H9 (cell line): ENCODE measurements around the gene MOXD1. TPM values are rescaled to one million over a fixed set of nuclear protein-coding genes. Genes with fewer than 3 reads are reported as not detected.

Experiments used
- DNase-seq: peaks from one replicate; pipeline ENCODE4 v3.0.0-alpha.2; 2017
- H2AFZ ChIP-seq: one replicate; pipeline ENCODE4 v1.6.1; 2013; ENCODE audit warnings: mild to moderate bottlenecking, low read length, control low read depth, moderate library complexity
- H2AK5ac ChIP-seq: 2 replicates; pipeline ENCODE4 v1.6.1; 2013; ENCODE audit warnings: low read length, control low read depth, mixed read lengths; ENCODE audit not compliant: insufficient read length
- H2BK120ac ChIP-seq: one replicate; pipeline ENCODE4 v1.6.1; 2013; ENCODE audit warnings: low read depth, mild to moderate bottlenecking, low read length, control low read depth, inconsistent platforms; ENCODE audit not compliant: poor library complexity, severe bottlenecking
- H2BK12ac ChIP-seq: 2 replicates; pipeline ENCODE4 v1.6.1; 2013; ENCODE audit warnings: low read length, control low read depth, mixed read lengths, low read depth; ENCODE audit not compliant: insufficient read length
- H2BK15ac ChIP-seq: 2 replicates; pipeline ENCODE4 v1.6.1; 2013; ENCODE audit warnings: low read depth, low read length, control low read depth
- H2BK20ac ChIP-seq: one replicate; pipeline ENCODE4 v1.6.1; 2013; ENCODE audit warnings: low read depth, mild to moderate bottlenecking, low read length, control low read depth, inconsistent platforms; ENCODE audit not compliant: poor library complexity, severe bottlenecking
- H2BK5ac ChIP-seq: 2 replicates; pipeline ENCODE4 v1.6.1; 2013; ENCODE audit warnings: low read length, control low read depth, mixed read lengths; ENCODE audit not compliant: insufficient read length
- H3K14ac ChIP-seq: 2 replicates; pipeline ENCODE4 v1.6.1; 2013; ENCODE audit warnings: low read length, control low read depth; ENCODE audit not compliant: insufficient read depth
- H3K18ac ChIP-seq: 2 replicates; pipeline ENCODE4 v1.6.1; 2013; ENCODE audit warnings: low read depth, mild to moderate bottlenecking, mixed read lengths, low read length, control low read depth; ENCODE audit not compliant: insufficient read length
- H3K23ac ChIP-seq: 2 replicates; pipeline ENCODE4 v1.6.1; 2013; ENCODE audit warnings: low read length, control low read depth, mixed read lengths, low read depth; ENCODE audit not compliant: insufficient read length
- H3K23me2 ChIP-seq: 2 replicates; pipeline ENCODE4 v1.6.1; 2013; ENCODE audit warnings: low read depth, mild to moderate bottlenecking, mixed read lengths, low read length, control low read depth; ENCODE audit not compliant: insufficient read length, poor library complexity, severe bottlenecking
- H3K27ac ChIP-seq: 2 replicates; pipeline ENCODE4 v1.5.1; 2013; ENCODE audit warnings: low read length, control low read depth, mixed read lengths, low read depth; ENCODE audit not compliant: insufficient read length
- H3K27me3 ChIP-seq: 2 replicates; pipeline ENCODE4 v1.6.1; 2013; ENCODE audit warnings: low read length, control low read depth, inconsistent platforms; ENCODE audit not compliant: insufficient read depth
- H3K4ac ChIP-seq: 2 replicates; pipeline ENCODE4 v1.6.1; 2013; ENCODE audit warnings: low read depth, mild to moderate bottlenecking, control low read depth, inconsistent platforms, low read length, moderate library complexity
- H3K4me1 ChIP-seq: 2 replicates; pipeline ENCODE4 v1.6.1; 2013; ENCODE audit warnings: low read length, control low read depth, inconsistent platforms; ENCODE audit not compliant: insufficient read depth
- H3K4me2 ChIP-seq: 2 replicates; pipeline ENCODE4 v1.6.1; 2013; ENCODE audit warnings: low read length, control low read depth, mixed read lengths; ENCODE audit not compliant: insufficient read length, insufficient read depth
- H3K56ac ChIP-seq: 2 replicates; pipeline ENCODE4 v1.6.1; 2013; ENCODE audit warnings: low read depth, mild to moderate bottlenecking, mixed read lengths, low read length, control low read depth; ENCODE audit not compliant: insufficient read length
- H3K79me1 ChIP-seq: 2 replicates; pipeline ENCODE4 v1.6.1; 2013; ENCODE audit warnings: low read depth, mild to moderate bottlenecking, moderate library complexity, low read length, control low read depth, inconsistent platforms; ENCODE audit not compliant: insufficient read depth, poor library complexity, severe bottlenecking
- H3K79me2 ChIP-seq: 2 replicates; pipeline ENCODE4 v1.6.1; 2013; ENCODE audit warnings: low read length, control low read depth, inconsistent platforms; ENCODE audit not compliant: insufficient read depth
- H3K9ac ChIP-seq: 2 replicates; pipeline ENCODE4 v1.6.1; 2013; ENCODE audit warnings: low read length, control low read depth, mixed read lengths; ENCODE audit not compliant: insufficient read length; ENCODE audit errors: extremely low read depth
- H3K9me3 ChIP-seq: one replicate; pipeline ENCODE4 v1.6.1; 2013; ENCODE audit warnings: low read depth, low read length, inconsistent platforms; ENCODE audit not compliant: control insufficient read depth
- H3T11ph ChIP-seq: one replicate; pipeline ENCODE4 v1.6.1; 2013; ENCODE audit warnings: mild to moderate bottlenecking, low read length, control low read depth, inconsistent platforms
- H4K20me1 ChIP-seq: one replicate; pipeline ENCODE4 v1.6.1; 2013; ENCODE audit not compliant: control insufficient read depth, insufficient read length, insufficient read depth
- H4K5ac ChIP-seq: 2 replicates; pipeline ENCODE4 v1.6.1; 2013; ENCODE audit warnings: low read depth, mild to moderate bottlenecking, mixed read lengths, low read length, control low read depth; ENCODE audit not compliant: insufficient read length
- H4K8ac ChIP-seq: replicated peaks from 2 replicates; pipeline ENCODE4 v1.6.1; 2013; ENCODE audit warnings: low read length, control low read depth, mixed read lengths, low read depth; ENCODE audit not compliant: insufficient read length
- H4K91ac ChIP-seq: 2 replicates; pipeline ENCODE4 v1.6.1; 2013; ENCODE audit warnings: low read depth, mild to moderate bottlenecking, moderate library complexity, mixed read lengths, low read length, control low read depth; ENCODE audit not compliant: insufficient read length
- H3K27ac Mint-ChIP-seq, 3 experiments: 2 replicates in 2 of 3; 3 replicates in 1 of 3; pipeline ENCODE4 v1.8.0; 2020 to 2021; ENCODE audit warnings: mixed read lengths in 3 of 3, mild to moderate bottlenecking in 1 of 3, moderate library complexity in 1 of 3
- H3K27me3 Mint-ChIP-seq: 2 replicates; pipeline ENCODE4 v1.8.0; 2021; ENCODE audit warnings: low read depth, mild to moderate bottlenecking, moderate library complexity, mixed read lengths
- H3K36me3 Mint-ChIP-seq, 3 experiments: 2 replicates in 2 of 3; 3 replicates in 1 of 3; pipeline ENCODE4 v1.8.0; 2020 to 2021; ENCODE audit warnings: low read depth in 3 of 3, mixed read lengths in 3 of 3; ENCODE audit not compliant: insufficient read depth in 1 of 3
- H3K4me1 Mint-ChIP-seq, 2 experiments: 2 replicates each; pipeline ENCODE4 v1.8.0; 2020; ENCODE audit warnings: mixed read lengths in 2 of 2
- H3K4me3 Mint-ChIP-seq, 2 experiments: 2 replicates in 1 of 2; 3 replicates in 1 of 2; pipeline ENCODE4 v1.8.0; 2020 to 2021; ENCODE audit warnings: mild to moderate bottlenecking in 2 of 2, mixed read lengths in 2 of 2, moderate library complexity in 1 of 2
- H3K9me3 Mint-ChIP-seq, 2 experiments: 2 replicates in 1 of 2; 3 replicates in 1 of 2; pipeline ENCODE4 v1.8.0; 2020; ENCODE audit warnings: mild to moderate bottlenecking in 2 of 2, mixed read lengths in 2 of 2, moderate library complexity in 1 of 2
- WGBS: extraction: QIAGEN DNeasy Blood & Tissue Kit; methylation state at CpG from one replicate; pipeline ENCODE4 v1.1.7; 2013; ENCODE audit warnings: missing lambda C conversion rate, low lambda C conversion rate, mixed read lengths; ENCODE audit not compliant: insufficient read length; ENCODE audit errors: extremely low coverage; 5-methylcytosine and 5-hydroxymethylcytosine counted together
- total RNA-seq: library from RNA; stranded (reverse); gene quantifications from 2 replicates; pipeline ENCODE4 v1.2.1, GENCODE V29; 2021
- TF ChIP-seq, protein P1 (sequence below): fragments of 200-600 bp; sonication (generic); conservative IDR thresholded peaks from 3 replicates; pipeline ENCODE4 v1.8.0; 2021; ENCODE audit warnings: antibody characterized with exemption, mild to moderate bottlenecking

Gene MOXD1
- total RNA-seq, 1 experiment from 2014 or later = 2.3 TPM

GRCh38 chr6:132316970-132317369, 84.3 kb downstream of the MOXD1 start:
- Histone ChIP-seq H4K8ac (no peak overlapping the region), H3K79me1 (no peaks in the 10 kb centered on the region), H4K91ac (no peak overlapping the region), H3T11ph (no peak overlapping the region), H4K20me1 (no peaks in the 10 kb centered on the region), H2BK5ac (no peak overlapping the region), H3K9ac (no peak overlapping the region), H2BK12ac (no peak overlapping the region), H3K56ac (no peak overlapping the region), H3K27me3 (no peaks in the 10 kb centered on the region), H3K14ac (no peak overlapping the region), H2AFZ (no peak overlapping the region), H3K27ac (no peak overlapping the region), H3K79me2 (no peaks in the 10 kb centered on the region), H3K4ac (no peak overlapping the region), H2AK5ac (no peak overlapping the region), H2BK20ac (no peak overlapping the region), H2BK120ac (no peak overlapping the region), H3K23ac (no peak overlapping the region), H3K9me3 (no peaks in the 10 kb centered on the region), H3K18ac (no peak overlapping the region), H3K4me2 (no peak overlapping the region), H3K23me2 (no peaks in the 10 kb centered on the region), H3K4me1 (no peaks in the 10 kb centered on the region), H2BK15ac (no peak overlapping the region), H4K5ac (no peak overlapping the region)
- no peaks in the 10 kb centered on the region for H3K27me3 Mint-ChIP-seq
- peaks cover 8% of the 10 kb centered on the region in 2 experiments for H3K9me3 Mint-ChIP-seq
- WGBS = no CpG with 5 or more reads among the region's 1 CpG
- peaks cover 0 to 11% (median 0%) of the 10 kb centered on the region in 3 experiments; a peak in 2 of 7 replicates for H3K36me3 Mint-ChIP-seq
- no peak overlapping the region for H3K4me3 Mint-ChIP-seq
- TF ChIP-seq, protein P1, sequence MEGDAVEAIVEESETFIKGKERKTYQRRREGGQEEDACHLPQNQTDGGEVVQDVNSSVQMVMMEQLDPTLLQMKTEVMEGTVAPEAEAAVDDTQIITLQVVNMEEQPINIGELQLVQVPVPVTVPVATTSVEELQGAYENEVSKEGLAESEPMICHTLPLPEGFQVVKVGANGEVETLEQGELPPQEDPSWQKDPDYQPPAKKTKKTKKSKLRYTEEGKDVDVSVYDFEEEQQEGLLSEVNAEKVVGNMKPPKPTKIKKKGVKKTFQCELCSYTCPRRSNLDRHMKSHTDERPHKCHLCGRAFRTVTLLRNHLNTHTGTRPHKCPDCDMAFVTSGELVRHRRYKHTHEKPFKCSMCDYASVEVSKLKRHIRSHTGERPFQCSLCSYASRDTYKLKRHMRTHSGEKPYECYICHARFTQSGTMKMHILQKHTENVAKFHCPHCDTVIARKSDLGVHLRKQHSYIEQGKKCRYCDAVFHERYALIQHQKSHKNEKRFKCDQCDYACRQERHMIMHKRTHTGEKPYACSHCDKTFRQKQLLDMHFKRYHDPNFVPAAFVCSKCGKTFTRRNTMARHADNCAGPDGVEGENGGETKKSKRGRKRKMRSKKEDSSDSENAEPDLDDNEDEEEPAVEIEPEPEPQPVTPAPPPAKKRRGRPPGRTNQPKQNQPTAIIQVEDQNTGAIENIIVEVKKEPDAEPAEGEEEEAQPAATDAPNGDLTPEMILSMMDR = no peak
- no peak for DNase-seq
- H3K4me1 Mint-ChIP-seq = no peaks in the 10 kb centered on the region
- H3K27ac Mint-ChIP-seq = no peak overlapping the region
